ENCODE data around the gene GNG12.

GNG12 gene

GRCh38 chr1:67653304-67653703 lies 180.0 kb downstream of the GNG12 start:
- no peaks in the 10 kb centered on the region for H3K27me3 ChIP-seq (ENCODE audit: insufficient read depth, low read length)
- peaks cover 3% of the 10 kb centered on the region for H3K4me1 ChIP-seq (ENCODE audit: insufficient read depth, low read length)
- H3K36me3 ChIP-seq (ENCODE audit: insufficient read depth, low read length), result no peaks in the 10 kb centered on the region
- no peaks in the 10 kb centered on the region for H3K9me3 ChIP-seq (ENCODE audit: low read length)
- H2AFZ ChIP-seq (ENCODE audit: low read depth, low read length), result no peak overlapping the region
- no peak overlapping the region for H3K4me3 ChIP-seq (ENCODE audit: low read length)

GRCh38 chr1:67652800-67653199 lies 180.5 kb downstream of the GNG12 start:
- Histone ChIP-seq H3K4me1 (ENCODE audit: insufficient read depth, low read length) (peaks cover 3% of the 10 kb centered on the region), H3K9me3 (ENCODE audit: low read length) (no peaks in the 10 kb centered on the region), H2AFZ (ENCODE audit: low read depth, low read length) (no peak overlapping the region), H3K4me3 (ENCODE audit: low read length) (no peak overlapping the region), H3K36me3 (ENCODE audit: insufficient read depth, low read length) (no peaks in the 10 kb centered on the region), H3K27me3 (ENCODE audit: insufficient read depth, low read length) (no peaks in the 10 kb centered on the region)
